ENCODE data around the gene CALHM6.

- TF ChIP-seq CTCF (IDR thresholded peaks at IDR 0.05; ENCODE audit: low read length) (no peak), EZH2 (optimal IDR thresholded peaks at IDR 0.05; ENCODE audit: low read depth, low read length) (no peak)
These were observed 5.1 kb upstream of the CALHM6 start for GRCh38 chr6:116456106-116456505.
